ENCODE results near the gene CTCFL.
A peak's percentile ranks its signal among the peaks of the same experiment; 100 is the strongest.
"Not testable (repeated sequence)": the region's sequence is repeated elsewhere in the genome, so short reads cannot be mapped to it uniquely, and the experiment has no call there.

CTCFL gene

DNA sequence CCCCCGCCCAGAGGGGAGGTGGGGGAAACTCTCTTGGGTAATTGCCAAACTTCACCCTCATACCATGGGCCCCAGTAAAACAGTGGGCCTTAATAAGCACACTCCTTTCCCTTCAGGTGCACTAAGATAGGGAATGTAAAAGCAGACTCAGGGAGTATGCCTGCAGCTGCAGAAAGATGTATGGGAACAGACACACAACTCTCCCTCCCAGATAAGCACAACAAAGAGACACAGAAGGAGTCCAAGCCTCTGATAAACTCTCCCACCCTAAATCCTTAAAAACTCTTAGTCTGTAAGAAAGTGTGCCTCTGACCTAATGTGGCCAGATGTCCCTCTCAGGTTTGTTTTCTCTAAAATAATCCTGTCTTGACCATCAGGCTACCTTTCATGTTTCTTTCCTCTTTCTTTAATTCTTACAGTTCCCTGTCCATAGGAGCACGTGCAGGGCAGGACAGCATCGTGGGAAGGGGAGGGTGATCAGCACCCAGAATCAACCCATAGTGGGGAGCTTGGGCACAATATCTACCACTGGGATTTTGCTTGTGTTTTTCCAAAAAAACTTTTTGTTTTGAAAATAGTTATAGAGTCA is 11.3 kb upstream of the CTCFL start:
- no peak for DNase-seq

DNA sequence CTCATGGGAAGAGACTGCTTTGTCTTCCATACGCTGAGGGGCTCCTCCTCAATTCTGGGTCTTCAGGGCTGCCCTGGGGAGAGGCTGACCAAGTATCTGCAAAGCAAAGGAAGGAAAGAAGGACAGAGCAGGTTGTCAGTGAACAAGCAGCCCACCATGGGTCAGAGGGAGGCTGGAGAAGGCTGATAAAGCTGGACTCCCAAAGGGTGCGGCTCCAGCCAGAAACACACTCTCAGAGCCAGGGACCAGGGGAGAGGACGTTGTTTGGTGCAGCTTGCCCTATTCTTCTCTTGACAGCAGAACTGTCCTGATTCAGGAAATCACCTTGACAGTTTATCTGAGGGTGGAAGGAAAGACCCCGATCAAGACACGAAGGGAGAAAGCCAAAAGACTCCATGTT is 10.4 kb upstream of the CTCFL start:
- DNase-seq, result no peak

GRCh38 chr20:57532104-57532503 is 7.2 kb upstream of the CTCFL start:
- DNase-seq, result no peak

GRCh38 chr20:57530327-57530981 is 5.5 kb upstream of the CTCFL start:
- no peak for DNase-seq

- DNase-seq, result no peak
These were observed 4.9 kb upstream of the CTCFL start for GRCh38 chr20:57529810-57530209.

- DNase-seq, result no peak
These were observed 4.2 kb upstream of the CTCFL start for GRCh38 chr20:57529160-57529585.

DNA sequence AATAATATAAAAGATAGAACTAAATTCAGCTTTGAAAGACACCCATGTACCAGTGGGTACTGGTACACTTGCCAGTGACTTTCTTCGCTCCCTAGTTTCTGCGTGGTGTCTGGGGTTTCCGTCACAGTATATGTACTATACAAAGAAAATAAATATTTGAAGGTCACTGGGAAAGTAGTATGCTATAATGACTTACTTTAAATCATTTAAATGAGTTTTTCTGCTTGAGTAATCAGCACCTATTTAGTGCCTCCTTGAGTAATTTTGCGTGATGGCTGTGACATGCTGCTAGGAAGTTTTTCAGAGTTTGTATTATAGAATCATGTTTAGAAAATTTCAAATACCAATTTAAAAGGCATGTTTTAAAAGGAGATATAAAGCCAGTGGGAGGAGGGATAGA is 3.2 kb upstream of the CTCFL start:
- no peak for DNase-seq

GRCh38 chr20:57527728-57528127 is 2.8 kb upstream of the CTCFL start:
- no peak for DNase-seq

- no peak for DNase-seq
These were observed 2.0 kb upstream of the CTCFL start for GRCh38 chr20:57526885-57527460.

DNA sequence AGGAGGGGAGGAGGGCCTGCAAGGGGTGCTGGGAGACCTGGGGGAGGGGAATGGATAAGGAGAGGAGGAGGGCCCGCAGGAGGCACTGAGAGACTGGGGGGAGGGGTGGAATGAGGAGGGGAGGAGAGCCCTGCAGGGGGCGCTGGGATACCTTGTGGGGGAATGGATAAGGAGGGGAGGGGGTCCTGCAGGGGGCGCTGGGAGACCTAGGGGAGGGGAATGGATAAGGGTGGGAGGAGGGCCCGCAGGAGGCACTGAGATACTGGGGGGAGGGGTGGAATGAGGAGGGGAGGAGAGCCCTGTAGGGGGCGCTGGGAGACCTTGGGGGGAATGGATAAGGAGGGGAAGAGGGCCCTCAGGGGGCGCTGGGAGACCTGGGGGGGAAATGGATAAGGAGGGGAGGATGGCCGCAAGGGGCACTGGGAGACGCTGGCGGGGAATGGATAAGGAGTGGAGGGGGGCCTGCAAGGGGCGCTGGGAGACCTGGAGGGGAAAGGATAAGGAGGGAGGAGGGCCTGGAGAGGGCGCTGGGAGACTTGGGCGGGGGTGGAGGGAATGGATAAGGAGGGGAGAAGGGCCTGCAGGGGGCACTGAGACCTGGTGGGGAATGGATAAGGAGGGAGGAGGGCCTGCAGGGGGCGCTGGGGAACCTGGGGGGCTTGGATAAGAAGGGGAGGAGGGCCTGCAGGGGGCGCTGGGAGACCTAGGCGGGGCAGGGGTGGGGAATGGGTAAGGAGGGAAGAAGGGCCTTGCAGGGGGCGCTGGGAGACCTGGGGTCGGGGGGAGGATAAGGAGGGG is 1.3 kb upstream of the CTCFL start:
- DNase-seq, result no peak

DNA sequence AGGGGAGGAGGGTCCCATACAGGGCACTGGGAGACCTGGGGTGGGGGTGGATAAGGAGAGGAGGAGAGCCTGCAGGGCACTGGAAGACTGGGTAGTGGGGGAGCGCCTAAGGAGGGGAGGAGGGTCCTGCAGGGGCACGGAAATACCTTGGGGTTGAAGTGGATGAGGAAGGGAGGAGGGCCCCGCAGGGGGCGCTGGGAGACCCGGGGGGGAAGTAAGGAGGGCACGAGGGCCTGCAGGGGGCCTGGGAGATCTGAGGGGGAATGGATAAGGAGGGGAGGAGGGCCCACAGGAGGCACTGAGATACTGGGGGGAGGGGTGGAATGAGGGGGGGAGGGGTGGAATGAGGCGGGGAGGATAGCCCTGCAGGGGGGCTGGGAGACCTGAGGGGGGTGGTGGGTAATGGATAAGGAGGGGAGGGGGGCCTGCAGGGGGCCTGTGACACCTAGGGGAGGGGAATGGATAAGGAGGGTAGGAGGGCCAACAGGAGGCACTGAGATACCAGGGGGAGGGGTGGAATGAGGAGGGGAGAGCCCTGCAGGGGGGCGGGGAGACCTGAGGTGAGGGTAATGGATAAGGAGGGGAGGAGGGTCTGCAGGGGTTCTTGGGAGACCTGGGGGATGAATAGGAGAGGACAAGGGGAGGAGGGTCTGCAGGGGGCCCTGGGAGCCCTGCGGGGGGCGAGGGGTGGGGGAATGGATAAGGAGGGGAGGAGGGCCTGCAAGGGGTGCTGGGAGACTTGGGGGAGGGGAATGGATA is 567 bp upstream of the CTCFL start:
- DNase-seq, result no peak

DNA sequence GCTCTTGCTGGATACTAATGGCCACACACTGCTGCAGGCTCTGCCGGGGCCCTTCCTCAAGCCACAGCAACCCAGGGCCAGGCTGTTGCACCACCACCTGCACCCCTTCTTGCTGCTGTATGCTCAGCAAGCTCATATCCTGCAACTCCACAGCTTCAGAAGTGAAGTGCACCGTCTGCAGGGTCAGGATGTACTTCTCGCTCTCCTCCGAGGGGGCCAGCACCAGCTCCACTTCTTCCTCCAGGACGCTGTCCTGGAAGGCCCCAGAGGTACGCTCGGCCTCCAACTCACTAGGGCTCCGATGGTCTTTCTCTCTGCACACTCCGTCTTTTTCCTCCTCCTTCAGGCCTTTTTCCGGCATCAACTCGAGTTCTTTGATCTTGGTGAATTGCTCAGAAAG is 1.2 kb downstream of the CTCFL start:
- no peak for DNase-seq

DNA sequence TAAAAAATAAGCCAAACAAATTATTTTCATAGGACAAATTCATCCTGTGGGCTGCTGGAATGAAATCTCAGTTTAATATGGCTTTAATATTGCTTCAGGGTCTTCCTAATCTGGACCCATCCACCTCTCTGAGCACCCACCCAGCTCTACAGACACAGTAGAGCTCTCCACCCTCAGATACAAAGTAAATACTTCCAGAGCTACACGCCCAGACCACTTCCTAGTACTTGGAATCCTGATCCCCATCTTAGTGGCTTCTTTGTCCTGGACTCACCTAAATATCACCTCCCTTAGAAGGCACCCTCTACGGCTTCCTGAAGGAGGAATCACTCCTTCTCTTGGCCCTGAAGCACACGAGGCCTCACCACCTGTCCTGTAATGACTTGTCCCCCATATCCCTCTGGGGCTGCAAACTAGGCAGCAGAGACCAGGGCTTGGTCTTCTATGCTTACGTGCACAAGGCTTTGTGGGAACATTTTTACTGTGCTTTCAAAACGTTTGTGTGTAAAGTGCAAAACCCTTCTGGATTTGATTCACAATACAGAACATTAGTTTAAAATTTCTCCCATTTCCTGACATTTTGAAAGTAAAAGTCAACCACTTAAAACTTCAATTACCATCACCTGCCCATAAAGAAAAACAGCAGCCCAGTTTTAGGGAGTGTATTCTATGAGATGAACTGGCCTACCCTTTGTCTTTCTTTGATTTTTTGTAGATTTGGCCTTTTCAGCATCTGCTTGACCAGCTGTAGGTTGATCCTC is 2.4 kb downstream of the CTCFL start:
- no peak for DNase-seq

DNA sequence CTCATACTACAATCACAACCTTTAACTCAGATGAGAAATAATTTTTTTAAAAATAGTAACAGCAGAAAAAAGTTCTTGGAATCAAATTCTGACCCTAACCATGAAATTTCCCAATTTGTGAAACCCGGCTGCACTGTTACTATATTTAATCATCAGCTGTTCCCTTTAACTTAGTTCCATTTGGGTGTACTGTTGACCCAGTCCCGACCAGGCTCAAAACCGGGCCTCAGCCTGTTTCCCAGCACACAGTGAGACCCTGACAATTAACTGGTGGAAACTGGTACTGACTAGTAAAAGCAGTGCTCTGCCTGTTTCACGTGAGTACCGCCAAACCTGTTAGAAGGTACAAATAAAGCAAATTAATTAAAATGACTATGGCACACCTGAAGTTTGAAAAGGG is 7.0 kb downstream of the CTCFL start:
- DNase-seq, result no peak

GRCh38 chr20:57514273-57514751 is 10.6 kb downstream of the CTCFL start:
- DNase-seq, result peak; percentile 12

DNA sequence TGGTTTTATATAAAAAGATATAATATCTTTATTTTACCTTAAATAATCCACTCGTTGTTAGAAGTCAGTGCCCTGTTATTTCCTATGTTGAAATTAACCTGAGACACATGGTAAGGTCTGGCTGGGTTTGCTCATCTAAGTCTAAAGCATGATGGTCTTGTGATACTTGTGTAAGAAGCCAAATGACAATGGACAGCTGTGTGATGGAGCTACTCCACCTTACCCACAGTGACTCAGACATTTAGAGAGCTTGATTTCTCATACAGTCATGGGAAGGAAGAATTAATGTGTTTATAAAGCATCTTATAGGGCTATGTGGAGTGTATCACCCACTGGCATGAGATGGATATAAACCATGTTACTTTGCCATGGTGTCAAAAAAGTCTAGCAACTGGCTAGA is 11.7 kb downstream of the CTCFL start:
- DNase-seq, result no peak

DNA sequence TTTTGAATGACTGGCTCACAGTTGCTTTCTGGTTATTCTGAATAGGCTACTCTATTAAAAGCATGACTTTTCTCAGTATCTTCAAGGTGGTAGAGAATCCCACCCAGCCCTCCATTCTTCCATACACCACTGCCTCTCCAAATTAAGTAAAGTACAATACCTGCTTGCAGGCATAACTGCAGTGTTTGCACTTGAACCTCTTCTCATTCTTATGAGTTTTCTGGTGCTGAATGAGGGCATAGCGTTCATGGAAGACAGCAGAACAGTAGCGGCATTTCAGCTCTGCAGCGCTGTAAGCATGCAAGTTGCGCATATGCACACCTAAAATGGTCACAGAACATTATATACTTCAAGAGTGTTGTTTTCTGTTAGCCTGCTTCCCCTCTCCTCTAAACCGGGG is 12.5 kb downstream of the CTCFL start:
- DNase-seq, result no peak

DNA sequence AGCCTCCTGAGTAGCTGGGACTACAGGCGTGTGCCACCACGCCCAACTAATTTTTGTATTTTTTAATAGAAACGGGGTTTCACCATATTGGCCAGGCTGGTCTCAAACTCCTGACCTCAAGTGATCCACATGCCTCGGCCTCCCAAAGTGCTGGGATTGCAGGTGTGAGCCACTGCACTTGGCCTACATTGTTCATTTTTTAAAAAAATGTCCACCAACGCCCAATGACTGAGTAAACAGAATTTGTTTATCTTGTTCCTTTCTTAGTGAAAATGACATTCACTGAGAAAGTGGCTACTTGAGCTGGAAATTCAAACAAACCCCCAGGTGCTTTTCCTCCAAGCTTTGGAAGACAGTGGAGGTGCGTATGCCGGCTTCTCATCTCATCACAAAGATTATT is 13.2 kb downstream of the CTCFL start:
- DNase-seq, result not testable (repeated sequence)

GRCh38 chr20:57509665-57510237 is 15.2 kb downstream of the CTCFL start:
- DNase-seq, result no peak

DNA sequence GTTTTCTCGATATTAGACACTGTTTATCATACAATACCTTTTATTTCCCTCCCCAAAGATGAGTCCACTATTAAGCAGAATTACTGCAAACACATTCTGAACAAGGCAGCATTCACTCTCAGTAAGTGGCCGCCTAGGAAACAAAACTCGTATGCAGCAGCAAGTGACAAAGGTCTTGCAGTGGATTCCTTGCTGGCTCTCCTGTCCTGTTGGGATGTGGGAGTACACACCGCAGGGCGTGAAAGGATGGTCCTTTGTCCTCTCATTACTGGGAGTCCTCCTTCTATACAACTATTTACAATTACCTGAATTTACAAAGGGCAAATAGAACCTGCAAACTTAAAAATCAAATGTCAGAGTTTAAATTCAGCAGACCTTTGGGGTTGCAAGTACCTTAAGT is 16.1 kb downstream of the CTCFL start:
- DNase-seq, result no peak

DNA sequence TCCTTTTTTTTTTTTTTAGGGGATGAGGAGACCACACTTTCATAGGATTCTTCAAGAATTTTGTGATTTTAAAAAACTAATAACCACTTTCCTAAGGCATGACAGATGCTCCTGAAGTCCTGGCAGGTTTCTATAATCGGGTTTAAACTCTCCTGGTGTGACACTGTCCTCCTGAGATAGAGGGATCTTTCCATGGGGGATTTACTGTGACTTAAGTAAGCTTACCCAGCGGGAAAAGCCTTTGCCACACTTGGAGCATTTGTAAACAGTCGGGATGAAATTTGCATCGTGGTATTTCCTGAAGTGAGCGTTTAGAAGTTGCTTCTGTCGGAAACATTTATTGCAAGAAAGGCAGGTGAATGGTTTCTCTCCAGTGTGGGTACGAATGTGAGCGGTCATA is 16.6 kb downstream of the CTCFL start:
- no peak for DNase-seq

- peak; percentile 8 for DNase-seq
These were observed 17.5 kb downstream of the CTCFL start for GRCh38 chr20:57507477-57507876.
